IPS DF 19.7 (cell line): ENCODE data around the gene CDK15.
"Not testable (repeated sequence)": the region's sequence is repeated elsewhere in the genome, so short reads cannot be mapped to it uniquely, and the experiment has no call there.

ENCODE experiments used
- DNase-seq: peaks from one replicate; pipeline ENCODE4 v3.0.0-alpha.2; 2013; ENCODE audit warnings: low read depth, low spot score

Gene CDK15

DNA sequence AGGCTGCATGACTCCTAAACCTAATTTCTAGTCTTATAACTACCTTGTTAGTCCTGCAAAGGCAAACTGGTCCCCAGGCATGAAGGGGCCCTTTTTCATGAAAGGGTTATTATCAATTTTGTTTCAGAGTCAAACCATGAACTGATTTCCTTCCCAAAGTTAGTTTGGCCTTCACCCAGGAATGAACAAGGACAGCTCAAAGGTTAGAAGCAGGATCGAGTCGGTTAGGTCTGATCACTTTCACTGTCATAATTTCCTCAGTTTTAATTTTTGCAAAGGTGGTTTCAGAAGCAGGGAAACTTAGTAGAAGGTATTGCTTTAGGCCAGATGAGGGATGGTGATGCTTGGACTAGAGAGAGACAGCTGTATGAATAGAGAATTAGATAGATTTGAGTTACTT, 16.9 kb upstream of the CDK15 start:
- no peak for DNase-seq

DNA sequence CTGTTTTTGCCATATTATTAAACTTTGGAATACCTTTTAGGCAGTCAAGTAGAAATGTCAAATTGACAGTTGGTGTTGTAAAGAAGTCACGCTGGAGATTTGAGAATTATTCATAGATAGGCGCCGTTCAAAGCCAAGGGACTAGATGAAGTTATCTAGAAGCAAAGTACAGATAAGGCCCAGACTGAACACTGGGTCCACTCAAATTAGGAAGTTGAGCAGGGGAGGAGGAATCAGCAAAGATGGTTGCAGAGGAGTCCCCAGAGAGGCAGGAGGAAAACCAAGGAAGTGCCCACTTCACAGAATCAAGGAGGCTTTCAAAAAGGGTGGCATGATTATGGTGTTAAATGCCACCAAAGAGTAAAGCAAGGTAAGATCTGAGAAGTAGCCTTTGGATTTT, 16.0 kb upstream of the CDK15 start:
- DNase-seq: no peak

DNA sequence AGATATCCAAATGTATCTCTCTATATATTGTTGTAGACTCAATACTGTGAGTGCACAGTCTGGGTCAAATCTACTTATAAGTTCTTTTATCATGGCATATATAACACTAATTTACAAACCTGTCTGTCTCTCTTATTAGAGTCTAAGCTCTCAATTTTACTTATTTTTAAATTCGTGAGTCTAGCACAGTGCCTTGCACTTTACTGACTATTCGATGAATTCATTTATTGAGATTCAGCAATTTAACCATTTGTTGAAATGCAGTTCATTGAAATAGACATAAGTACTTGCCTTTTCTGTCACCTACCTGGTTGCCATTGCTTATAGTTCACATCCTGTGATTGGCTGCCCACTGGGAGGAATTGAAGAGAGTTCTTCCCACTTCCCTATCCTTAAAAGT, 15.3 kb upstream of the CDK15 start:
- DNase-seq: no peak

DNA sequence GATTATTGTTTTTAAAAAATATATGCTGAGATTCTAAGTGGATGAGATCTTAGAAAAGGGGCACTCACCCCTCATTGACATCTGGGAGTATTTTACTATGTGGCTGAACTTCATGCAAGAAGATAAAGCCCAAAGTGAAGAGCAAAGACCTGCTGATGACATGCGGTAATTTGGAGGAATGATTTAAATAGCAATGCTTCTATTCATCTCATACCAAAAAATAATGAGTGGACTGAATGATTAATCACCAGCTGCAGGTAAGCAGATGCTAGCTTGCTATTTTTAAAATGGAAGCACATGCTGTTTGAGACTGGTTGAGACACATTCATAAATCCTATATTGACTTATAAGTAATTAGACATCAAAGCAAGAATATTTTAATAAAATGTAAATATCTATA, 12.7 kb upstream of the CDK15 start:
- no peak for DNase-seq

DNA sequence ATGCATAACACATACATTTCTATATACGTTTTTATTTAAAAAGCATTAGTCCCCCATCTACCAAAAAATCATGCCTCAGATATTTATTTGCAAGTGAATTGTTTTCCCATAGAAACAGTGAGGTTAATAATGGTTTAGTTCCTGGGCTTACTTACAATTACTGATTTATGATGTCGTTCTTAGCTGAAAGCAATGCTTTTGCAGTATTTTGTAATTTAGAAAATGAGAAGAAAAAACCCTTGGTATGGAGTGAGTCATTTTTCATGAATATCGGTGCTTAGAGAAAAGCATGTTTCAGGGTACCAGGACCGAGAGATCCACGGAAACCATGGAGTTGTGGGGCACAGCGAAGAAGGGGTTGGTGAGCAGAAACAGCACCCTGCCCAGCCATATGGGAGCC, 12.0 kb upstream of the CDK15 start:
- no peak for DNase-seq

DNA sequence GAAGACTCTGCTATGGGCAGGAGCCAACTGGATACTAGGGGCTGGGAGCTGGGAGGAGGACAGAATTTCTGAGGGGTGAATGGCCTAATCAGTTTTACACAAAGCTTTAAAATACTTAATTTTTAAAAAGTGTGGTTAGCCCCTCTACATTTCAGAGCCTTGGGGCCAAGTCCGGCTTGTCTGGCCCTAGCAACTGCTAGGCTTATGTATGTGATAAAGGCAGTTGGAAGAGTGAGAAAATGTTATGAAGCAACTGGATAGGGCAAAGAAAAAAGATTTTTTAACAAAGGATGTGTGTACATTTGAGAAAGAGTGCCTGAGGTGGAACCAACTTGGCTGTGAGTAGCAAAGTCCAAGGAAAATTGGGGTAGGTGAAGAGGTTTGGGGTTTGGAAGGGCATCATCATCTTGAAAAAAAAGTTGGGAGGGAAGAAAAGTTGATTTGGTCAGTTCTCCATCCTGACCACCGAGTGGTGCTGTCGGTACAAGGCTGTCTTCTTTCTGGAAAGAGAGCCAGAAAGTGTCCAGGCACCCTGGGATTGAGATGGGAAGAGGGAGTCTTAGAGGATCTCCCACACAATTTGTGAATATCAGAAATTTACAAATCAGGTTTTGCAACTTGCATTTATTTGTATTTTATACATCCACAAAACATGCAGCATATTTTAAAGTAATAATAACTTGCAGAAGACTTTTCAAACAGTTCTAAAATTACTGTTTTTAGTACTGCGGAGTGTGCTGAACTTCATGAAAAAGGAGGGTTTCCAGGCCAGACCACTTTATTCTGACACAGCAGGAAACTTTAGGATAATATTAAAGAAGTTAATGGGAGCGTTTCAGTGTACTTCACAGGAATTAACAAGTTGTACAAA, 10.5 kb upstream of the CDK15 start:
- no peak for DNase-seq

DNA sequence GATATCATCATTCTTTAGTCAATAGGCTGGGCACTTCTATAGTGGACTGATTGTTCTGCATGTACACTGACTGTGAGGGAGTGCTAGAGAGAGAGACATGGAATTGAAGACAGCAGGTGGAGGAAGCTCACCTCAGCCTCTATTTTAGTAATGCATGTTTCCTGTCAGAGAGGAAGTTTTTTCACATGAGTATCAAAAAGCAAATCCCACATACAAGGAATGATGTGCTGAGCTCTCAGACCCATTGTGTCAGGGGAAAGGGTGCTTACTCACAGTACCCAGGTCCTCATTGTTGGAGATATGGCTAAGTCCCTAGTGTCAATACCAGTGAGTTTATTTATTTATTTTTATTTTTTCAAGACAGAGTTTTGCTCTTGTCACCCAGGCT, 9.9 kb upstream of the CDK15 start:
- no peak for DNase-seq

DNA sequence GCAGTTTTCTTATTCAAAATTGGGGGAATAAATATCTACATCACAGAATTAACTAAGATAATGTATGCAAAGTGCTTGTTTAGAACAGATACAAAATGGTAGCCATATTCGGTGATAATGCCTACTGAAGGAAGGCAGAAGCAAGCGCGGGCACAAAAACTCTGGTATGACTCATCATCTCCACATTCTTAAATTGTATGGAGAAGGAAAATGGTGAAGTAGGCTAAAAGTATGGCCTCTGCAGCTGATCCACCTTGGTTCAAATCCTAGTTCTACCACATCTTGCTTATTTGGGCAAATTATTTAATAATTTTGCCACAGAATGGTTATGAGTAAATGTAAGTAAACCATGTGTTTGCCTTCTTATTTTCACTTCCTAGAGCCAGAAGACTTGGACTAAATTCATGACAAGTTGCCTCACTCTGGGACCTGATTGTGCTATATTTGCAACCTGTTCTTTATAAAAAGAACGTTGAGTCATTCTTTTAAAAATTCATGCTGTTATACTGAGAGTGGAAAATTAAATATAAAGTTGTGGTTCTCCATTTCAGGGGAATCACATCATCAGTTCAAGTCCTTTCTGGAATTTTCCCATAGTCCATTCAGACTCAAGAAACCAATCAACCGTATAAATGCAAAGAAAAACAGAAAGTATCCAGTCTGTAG, 9.0 kb upstream of the CDK15 start:
- no peak for DNase-seq

DNA sequence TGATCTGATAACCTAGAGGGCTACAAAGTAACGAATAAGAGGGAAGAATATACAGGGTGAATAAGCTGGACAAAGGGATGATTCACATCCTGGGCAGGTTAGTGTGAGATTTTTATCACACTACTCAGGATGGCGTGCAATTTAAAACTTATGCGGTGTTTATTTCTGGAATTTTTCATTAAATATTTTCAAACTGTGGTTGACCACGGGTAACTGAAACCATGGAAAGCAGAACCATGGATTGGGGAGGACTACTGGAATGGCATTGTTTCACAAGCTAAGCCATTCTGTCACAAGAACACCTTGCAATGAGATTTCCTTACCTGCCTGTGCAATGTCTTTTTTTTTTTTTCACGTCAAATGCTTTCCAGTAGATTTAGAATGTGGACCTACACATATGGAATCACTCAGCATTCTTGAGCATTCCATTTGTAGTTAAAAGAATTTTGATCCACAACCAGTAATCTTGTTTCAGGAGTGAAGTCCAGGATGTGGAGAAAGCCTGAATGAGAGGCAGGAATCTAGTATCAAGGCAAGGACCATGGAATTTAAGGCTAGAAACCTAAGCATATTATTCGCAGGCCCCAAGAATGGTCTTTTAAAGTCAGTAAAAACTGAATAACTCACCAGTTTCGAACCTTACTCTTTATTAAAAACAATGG, 8.0 kb upstream of the CDK15 start:
- DNase-seq: no peak

DNA sequence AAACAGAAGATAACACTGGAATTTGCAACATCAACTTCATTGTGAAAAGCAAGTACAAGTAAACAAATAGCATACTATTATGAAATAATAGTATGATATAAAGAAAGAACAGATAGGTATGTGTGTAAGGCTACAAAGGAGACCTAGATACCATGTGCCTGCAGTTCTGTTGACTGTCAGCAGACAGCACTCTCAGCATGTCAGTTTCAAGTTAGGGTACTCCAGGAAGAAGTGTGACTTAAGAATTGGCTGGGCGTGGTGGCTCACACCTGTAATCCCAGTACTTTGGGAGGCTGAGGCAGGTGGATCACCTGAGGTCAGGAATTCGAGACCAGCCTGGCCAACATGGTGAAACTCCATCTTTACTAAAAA, 7.4 kb upstream of the CDK15 start:
- DNase-seq: not testable (repeated sequence)

DNA sequence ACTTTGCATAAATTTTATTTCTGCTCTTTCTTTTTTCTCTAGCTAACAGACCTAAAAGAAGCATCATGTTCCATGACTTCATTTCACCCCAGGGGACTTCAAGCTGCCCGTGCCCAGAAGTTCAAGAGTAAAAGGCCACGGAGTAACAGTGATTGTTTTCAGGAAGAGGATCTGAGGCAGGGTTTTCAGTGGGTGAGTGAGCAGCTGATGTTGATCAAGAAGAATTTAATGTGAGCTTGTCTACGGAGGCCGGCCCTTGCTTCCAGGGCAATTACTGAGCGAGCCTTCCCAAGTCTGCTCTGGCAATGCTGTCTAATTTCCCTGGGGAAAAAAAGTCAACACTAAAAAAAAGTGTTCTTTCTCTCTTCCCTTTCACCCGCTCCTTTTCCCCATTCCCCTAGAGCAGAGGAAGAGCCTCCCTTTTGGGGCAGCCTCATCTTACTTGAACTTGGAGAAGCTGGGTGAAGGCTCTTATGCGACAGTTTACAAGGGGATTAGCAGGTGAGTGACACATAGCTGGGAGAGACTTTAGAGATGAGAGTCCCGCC, 1.2 kb downstream of the CDK15 start:
- no peak for DNase-seq

DNA sequence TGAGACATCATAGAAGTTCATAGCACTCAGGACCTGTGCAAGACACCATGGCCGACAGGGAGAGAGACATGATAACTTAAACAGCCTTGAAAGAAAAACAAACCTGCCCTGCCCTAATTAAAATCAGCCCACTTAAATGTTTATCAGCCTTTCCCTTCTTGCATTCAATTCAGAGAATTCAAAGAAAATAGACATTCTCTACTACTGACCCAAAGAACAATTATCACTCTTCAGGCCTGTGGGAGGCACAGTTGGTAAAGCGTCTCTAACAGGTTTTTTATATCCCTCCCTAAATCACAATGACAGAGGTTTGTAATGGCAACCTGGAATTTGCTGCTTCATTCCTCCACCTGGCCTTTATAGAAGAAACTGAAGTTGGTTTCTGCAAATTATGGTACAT, 1.7 kb downstream of the CDK15 start:
- no peak for DNase-seq

DNA sequence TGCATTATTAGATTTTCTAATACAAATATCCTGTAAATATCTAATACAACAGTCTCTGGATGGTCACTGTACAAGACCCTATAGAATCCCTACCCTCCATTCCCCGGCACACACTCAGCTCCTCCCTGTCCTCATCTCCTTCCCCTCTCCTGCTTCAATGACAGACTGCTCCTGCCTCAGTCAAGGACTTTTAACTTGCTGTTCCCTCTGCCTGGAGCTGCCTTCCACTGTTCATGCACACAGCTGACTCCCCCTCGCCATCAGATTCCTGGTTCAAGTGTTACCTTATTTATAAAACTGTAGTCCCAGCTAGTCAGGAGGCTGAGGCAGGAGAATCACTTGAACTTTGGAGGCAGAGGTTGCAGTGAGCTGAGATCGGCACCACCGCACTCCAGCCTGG, 3.3 kb downstream of the CDK15 start:
- DNase-seq: no peak

DNA sequence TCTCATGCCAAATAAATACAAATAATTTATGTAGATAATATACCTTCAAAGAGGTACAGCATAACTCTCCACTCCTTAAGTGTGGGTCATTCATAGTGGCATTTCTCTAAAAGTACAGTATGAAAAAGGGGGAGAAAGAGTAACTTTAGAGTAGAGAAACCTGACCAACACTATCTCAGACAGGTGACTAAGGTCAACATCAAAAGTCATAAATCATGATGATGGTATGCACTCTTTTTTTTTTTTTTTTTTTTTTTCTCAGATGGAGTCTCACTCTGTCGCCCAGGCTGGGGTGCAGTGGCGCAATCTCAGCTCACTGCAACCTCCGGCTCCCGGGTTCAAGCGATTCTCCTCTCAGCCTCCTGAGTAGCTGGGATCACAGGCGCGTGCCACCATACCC, 4.3 kb downstream of the CDK15 start:
- DNase-seq: not testable (repeated sequence)

DNA sequence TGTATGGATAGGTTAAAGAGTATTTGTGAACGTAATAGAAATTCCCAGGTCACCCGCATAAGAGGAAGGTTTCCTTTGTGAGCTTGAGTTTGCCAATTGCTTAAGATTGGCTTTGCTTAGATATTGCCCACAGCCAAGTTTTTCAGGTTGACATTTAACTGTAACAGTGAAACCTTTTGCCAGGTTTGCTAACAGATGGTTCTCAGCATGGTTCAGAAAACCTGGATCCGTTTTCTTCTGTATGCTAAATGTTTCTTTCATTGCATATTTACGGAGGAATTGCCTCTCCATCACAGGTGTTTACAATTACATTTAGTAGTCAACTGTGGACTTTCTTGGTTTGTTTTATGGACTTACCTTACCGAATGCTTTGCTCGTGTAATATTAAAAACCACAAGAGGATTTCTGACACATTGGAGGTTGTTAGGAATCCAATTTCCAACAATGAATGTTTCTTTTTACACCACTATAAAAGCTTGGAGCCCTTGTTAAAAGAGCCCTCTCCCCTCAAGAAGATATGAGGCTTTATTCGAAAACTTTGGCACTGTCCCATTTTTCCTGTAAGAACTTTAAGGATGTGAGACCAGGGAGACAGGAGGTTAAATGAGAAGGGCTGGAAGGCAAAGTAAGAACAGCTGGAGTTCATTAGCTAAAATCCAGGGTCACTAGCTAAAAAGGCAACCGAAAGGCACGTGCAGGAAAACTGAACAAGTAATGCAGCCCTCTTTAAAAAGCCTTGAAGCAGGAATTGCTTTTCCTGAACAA, 7.8 kb downstream of the CDK15 start:
- DNase-seq: no peak

DNA sequence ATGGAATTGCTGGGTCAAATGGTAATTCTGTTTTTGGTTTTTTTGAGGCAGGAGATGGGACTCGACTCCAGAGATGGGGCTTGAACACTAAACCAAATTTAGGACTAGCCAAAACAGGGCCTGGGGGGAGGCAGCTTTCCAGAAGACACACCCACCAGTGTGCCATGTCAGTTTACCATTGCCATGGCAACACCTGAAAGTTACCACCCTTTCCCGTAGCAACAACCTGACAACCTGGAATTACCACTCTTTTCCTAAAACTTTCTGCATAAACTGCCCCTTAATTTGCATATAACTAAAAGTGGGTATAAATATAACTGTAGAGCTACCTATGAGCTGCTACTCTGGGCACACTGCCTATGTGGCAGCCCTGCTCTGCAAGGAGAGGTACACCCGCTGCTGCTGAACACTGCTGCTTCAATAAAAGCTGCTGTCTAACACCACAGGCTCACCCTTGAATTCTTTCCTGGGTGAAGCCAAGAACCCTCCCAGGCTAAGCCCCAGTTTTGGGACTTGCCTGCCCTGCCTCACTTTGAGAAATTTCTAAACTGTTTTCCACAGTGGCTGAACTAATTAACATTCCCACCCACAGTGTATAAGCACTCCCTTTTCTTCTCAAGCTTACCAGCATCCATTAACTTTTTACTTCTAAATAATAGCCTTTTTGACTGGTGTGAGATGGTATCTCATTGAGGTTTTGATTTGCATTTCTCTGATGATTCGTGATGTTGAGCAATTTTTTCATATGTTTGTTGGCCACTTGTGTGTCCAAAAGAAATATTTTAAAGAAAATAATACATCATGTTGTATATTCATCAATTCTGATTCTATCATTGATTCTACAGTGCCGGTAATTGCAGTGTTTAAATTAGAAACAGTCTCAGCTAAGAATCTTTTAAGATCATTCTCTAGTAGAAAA, 10.6 kb downstream of the CDK15 start:
- no peak for DNase-seq

DNA sequence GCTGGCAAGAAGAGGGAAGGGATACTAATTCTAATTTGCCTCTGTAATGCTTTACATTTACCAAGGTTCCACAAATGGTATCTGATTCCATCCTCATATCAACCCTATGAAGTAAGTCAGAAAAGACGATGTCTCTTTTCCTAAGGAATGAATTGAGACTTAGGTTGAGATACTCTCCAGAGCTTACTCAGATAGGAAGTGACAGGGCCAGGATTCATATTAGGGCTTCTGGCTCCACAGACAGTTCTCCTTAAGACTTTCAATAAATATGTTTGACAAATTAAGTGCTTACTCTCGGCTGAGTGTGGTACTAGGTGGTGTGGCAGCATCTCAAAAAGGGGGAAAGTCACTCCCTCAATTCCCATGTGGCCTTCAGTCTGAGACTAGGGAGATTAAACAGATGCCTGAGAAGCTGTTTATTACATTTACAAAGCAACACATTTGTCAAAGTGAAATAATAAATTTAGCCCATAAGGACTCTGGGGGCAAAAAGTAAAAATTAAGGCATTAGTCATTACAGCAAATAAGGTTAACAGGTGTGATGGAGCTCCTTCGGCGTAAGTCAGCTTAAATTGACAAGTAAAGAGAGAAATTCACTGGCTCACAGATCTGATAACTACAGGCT, 14.2 kb downstream of the CDK15 start:
- DNase-seq: no peak

DNA sequence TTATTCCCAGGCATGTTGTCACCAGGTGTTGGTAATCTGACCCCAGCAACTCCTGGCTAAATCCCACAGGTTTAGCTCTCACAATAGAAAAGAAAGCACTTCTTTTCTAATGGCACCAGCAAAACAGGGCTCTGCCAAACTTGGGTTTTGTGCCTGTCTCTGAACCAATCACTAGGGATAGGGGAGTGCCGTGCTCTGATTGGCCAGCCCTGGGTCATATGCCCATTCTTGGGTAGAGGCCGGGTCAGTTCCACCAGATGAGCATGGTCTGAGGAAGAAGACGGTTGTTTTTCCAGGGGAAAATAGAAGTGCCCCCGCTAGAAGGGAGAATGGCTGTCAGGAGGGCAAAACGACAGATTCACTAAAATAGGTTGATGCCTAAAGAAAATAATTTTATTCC, 14.7 kb downstream of the CDK15 start:
- DNase-seq: peak; percentile 7

DNA sequence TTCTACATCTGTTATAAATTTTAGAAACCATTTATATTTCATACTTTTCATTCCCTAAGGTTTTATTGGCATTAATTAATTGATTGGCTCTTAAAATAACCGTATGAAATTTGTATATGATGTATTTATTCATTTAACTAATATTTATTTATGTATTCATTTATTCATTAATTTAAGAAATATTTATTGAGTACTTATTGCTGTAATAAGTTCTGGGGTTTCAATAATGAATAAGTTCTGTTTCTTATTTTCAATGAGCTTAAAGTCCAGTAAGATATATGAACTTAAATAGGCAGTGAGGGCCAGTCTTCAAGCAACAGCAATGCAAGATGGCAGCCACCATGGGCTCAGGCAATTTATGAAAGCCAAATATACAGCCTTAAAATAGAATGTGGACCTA, 17.9 kb downstream of the CDK15 start:
- DNase-seq: no peak

DNA sequence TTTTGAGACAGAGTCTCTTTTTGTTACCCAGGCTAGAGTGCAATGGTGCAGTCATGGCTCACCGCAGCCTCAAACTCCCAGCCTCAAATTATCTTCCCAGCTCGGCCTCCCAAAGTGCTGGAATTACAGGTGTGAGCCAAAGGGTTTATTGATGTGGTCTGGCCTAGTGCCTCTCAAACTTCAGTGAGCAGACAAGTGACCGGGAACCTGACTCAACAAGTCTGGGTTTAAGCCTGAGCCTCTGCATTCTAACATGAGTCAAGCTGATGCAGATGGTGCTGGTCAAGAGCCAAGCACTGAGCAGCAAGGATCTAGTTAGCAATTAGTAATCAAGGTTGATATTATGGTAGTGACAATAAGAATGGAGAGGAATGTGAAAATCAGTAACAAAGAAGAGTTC, 21.3 kb downstream of the CDK15 start:
- no peak for DNase-seq
